Thyroid gland (tissue), 4 donors: ENCODE results near the gene ATP9B.

Experiments used
- CTCF ChIP-seq, 6 experiments: fragments of 200-600 bp in 3 of 6; fragments of 450-650 bp in 3 of 6; sonication (generic) in 3 of 6; IDR thresholded peaks; one replicate each; pipeline ENCODE4 v1.5.1; 2016 to 2019; ENCODE audit warnings: antibody characterized with exemption in 6 of 6, mild to moderate bottlenecking in 2 of 6, inconsistent platforms in 1 of 6, moderate library complexity in 1 of 6
- POLR2A ChIP-seq, 2 donors: fragments of 450-650 bp; IDR thresholded peaks; one replicate each; pipeline ENCODE4 v1.6.1; 2017; ENCODE audit warnings: antibody characterized with exemption in 2 of 2, mild to moderate bottlenecking in 2 of 2, moderate library complexity in 1 of 2

GRCh38 chr18:79200546-79201268 lies 131.5 kb downstream of the ATP9B start:
- TF ChIP-seq POLR2A (IDR thresholded peaks at IDR 0.05) (no peak), CTCF (IDR thresholded peaks at IDR 0.05) (no peak)
